Right ventricle myocardium superior (tissue), 1 donor: ENCODE data around the gene RPL22. TPM values are rescaled to one million over a fixed set of nuclear protein-coding genes. Genes with fewer than 3 reads are reported as not detected.

Source experiments
- ATAC-seq: fragments of 200-7000 bp; cut with Tn5 transposase; one replicate; pipeline ENCODE4 v1.9.1; 2020; ENCODE audit warnings: mild to moderate bottlenecking; ENCODE audit not compliant: poor library complexity
- DNase-seq: peaks from one replicate; pipeline ENCODE4 v3.0.0-alpha.2; 2020
- intact Hi-C: fragments of 100-400 bp; cut with DNase I; formaldehyde crosslinking; loops from one replicate; pipeline ENCODE4 v1.11.2; 2022
- total RNA-seq: library from RNA; stranded (reverse); fragmentation: NEBNext Ultra II Directional; extraction: Animal tissue kit (Norgen Biotek cat#: 25700); gene quantifications from one replicate; pipeline ENCODE4 v1.2.1, GENCODE V29; 2021
- donor health status: DM: no; HTN: yes; CAD: no; lungs with severe emphysema.

The RPL22 gene
- total RNA-seq, 1 donor from 2014 or later, result 234 TPM

DNA sequence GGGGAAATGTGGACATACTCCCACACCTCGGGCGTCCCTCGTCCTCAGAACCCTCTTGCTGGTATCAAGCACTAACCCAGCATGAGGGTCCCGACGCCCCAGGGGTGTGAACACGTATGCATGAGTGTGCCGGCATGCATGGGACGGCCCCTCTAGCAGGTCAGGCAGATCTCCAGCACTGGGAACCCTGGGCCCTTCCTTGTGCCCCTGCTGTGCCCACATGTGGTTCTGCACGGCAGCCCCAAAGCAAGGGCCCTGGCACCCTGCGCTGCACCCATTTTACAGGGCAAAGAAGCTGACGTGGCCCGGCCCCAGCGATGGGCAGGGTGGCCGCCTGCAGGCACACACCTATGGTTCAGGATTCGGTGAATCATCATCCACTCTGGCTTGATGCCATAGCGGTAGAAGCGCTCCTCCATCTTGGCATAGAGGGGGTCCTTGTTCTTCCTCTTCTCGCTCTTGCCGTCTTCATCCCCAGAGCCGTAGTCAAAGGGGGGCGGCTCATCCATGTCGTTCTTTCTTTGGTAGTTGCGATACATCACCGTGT, 53.5 kb downstream of the RPL22 start:
- DNase-seq (no peak), ATAC-seq (no peak)
- intact Hi-C loops, result no loop called here

DNA sequence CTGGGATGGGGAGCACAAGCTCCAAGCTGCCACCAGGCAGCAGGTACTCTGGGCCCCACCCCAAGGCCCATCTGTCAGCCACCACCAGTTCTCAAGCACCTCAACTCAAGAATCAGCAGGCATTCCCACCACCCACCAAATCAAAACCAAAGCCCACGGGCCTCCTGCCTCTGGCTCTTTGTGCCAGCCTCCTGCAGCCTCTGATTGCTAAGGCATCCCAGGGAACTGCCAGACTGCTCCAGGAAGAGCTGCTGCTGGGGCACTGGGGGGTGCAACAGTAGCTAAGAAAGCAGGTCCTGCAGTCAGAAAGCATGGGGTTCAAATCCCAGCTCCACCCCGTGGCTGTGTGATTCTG, 54.0 kb downstream of the RPL22 start:
- intact Hi-C loops, result no loop called here
- ATAC-seq (no peak), DNase-seq (no peak)

DNA sequence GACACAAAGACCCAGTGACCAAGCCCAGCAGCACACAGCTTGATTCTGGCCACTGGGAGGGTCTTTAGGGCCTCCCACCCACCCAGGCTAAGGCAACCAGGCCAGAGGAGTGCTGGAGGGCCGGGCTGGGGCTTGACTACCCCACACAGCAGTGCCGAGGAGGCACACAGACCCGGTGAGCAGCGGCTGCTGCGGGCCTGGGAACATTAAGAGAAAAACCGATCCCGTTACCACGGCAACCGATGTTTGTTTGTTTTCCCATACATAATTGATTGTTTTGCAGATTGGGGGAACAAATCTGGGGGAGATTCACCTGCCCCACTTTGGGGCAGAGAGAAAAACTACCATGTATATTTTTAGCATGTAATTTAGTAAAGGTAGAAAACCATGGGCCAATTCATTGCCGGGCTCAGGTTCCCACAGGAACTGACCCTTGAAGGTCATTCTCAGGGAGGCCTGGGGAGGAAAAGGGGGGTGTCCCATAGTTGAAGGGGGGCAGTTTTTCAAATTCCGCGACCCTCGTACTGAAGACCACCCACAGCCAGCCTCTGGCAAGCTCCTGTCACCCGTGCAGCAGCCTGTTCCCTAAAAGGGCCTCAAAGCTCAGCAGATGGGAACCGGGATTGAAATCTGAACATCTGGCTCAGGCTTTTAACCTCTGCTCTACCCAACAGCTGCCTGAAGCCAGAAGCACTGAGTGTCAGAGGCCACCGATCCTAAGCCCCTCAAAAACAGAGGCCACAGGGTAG, 54.6 kb downstream of the RPL22 start:
- ATAC-seq, result no peak
- intact Hi-C loops, result no loop called here
- DNase-seq, result no peak

DNA sequence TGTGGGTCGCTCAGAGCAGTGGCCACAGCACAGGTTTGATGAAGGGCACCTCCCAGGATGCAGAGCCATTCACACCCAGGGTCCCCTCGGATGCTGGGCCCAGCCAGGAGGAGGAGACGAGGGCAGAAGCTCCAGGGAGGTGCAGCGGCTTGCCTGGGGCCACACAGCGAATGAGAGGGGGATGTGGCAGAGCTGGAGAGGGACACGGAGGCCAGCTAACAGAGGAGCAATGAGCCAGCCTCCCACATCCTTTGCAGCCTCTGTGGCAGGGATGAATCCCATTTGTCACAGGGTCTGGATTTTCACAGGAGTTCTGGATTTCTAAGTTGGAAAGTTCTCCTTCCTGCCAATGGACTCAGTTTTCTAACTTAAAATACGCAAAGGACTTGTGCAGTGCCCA, 55.2 kb downstream of the RPL22 start:
- intact Hi-C loops, result no loop called here
- no peak for DNase-seq
- no peak for ATAC-seq

DNA sequence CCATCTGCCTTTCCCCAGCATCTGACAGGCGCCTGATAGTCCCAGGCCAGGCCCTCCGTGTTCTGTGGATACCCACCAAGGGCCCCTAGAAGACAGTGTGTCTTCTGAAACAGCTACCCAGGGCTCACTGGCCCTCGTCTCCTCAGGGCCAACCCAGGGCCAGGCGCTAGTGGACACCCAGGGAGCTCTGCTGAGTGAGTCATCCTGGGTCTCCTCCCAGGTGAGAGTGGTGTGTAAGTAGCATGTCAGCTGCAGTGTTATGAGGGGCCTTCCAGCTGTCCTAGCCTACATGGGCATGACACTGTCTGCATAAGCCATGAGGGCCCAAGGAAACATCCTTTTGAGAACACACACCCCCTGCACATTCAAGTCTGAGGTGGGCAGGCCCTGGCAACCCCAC, 56.0 kb downstream of the RPL22 start:
- DNase-seq (no peak), ATAC-seq (no peak)
- intact Hi-C loops, result no loop called here

DNA sequence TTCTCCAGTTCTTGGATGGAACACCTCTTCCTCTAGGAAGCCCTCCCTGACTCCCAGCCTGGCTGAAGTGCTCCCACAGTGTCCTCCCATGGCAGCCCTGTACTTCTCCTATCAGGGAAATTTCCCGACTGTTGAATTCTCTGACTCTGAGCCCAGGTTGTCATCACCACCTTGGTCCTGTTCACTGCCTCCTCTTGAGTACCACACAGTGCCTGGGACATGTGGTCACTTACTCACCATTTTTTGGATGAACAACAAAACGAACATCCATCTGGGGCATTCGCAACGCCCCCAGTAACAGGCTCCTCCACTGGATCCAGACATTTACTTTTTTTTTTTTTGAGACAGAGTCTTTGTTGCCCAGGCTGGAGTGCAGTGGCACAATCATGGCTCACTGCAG, 56.7 kb downstream of the RPL22 start:
- intact Hi-C loops, result no loop called here
- DNase-seq, result no peak
- no peak for ATAC-seq

DNA sequence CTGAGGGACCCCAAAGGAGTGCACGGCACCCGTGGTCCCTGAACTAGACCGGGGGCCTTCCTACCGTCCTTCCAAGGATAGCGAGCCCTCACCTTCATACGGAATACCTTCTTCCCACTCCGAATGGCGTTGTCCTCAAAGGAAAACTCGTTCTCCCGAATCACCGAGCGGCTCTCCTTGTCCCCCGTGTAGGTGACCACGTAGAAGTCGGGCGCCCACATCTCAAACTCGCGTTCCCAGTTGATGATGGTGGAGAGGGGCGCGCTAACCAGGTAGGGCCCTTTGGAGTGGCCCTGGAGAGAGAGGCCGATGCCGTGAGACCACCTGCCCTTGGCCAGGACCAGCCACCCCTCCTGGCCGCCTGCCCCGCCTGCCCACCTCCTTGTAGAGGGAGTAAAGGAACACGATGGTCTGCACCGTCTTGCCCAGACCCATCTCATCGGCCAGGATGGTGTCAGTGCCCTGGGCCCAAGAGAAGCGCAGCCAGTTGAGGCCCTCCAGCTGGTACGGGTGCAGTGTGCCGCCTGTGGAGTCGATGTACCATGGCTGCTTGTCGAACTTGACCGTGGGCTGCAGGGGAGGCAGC, 57.3 kb downstream of the RPL22 start:
- DNase-seq, result no peak
- intact Hi-C loops, result no loop called here
- ATAC-seq, result no peak

DNA sequence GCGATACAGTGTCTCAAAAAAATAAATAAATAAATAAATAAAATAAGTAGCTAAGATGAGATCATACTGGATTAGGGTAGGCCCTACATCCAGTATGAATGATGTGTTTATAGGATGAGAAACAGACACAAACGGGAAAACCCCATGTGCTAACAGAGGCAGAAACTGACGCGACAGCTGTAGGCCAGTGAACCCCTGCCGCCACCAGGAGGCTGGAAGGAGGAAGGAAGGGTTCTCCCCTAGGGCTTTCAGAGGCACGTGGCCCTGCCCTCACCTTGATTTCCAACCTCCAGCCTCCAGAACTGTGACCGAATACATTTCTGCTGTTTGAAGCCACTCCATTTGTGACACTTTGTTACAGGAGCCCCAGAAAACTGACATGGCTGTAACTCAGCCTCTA, 57.8 kb downstream of the RPL22 start:
- DNase-seq (peak; percentile 25), ATAC-seq (no peak)
- intact Hi-C loops, result no loop called here

DNA sequence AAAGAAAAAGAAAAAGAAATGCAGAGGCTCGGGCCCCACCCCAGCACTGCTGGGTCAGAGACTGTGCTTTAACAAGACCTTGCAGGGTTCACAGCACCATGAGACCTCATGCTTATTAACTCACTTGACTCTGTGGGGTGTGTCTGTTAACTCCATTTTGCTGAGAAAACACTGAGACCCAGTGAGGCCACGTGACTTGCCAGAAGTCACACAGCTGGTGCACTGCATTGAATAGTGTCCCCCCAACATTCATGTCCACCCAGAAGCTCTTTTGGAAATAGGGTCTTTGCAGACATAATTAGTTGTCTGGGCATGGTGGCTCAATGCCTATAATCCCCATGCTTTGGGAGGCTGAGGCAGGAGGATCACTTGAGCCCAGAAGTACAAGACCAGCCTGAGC, 59.0 kb downstream of the RPL22 start:
- no peak for ATAC-seq
- peak; percentile 14 for DNase-seq
- intact Hi-C loops, result no loop called here

DNA sequence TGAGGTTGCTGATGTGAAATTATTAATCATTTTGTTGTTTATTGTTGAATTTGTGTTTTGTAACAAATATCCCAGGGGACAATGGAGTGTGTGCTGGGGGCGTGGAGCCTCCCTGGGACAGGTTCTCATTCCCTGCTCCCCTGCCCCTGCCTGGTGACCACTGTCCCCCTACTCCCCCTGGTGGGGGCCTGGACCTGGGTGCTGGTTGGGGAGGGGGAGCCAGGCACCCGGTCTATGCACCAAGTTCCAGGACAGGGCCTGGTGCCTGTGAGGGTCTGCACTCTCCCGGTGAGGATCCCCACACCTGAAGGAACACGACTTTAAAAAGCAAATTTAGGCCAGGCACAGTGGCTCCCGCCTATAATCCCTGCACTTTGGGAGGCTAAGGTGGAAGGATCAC, 61.6 kb downstream of the RPL22 start:
- peak; percentile 19 for DNase-seq
- intact Hi-C loops, result no loop called here
- ATAC-seq, result no peak

DNA sequence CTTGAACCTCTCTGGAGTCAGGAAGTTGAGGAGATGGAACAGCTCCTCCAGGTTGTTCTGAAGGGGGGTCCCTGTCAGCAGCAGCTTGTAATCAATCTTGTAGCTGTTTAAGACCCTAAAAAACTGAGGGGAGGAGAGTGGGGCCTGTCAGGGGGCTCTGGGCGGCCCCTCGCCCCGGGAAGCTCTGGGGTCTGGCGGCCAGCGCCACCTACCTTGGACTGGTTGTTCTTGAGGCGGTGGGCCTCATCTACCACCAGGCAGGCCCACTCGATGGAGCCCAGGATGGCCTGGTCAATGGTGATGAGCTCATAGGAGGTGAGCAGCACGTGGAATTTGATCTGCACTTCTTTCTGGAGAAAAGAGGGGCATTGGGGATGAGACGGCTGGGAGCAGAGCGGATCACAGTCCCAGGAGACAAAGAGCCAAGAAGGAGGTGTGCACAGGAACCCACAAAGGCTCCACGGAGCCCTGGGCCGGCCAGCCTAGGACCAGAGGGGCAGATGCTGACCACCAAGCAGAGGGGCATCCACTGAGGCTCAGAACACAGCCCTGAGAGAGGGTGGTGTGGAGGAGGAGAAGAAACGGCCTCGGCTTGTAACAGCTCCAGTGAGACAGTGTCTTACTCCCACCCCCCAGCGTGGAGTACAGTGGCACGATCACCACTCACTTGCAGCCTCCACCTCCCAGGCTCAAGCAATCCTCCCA, 62.7 kb downstream of the RPL22 start:
- intact Hi-C loops, result no loop called here
- DNase-seq, result peak; percentile 28
- ATAC-seq, result no peak

Other genes with a start within 250 kb of the RPL22 start
- 4.3 TPM for gene NPHP4, start 207.2 kb downstream of the RPL22 start, total RNA-seq
- 21.2 TPM for gene KCNAB2, start 153.7 kb downstream of the RPL22 start, total RNA-seq
- not detected for gene CHD5, start 19.3 kb downstream of the RPL22 start, total RNA-seq
- gene RNF207, start 6.5 kb upstream of the RPL22 start, total RNA-seq, result 70.1 TPM
- gene ICMT, start 36.4 kb upstream of the RPL22 start, total RNA-seq, result 48.8 TPM
- gene HES3, start 44.6 kb upstream of the RPL22 start, total RNA-seq, result not detected
- gene GPR153, start 61.5 kb upstream of the RPL22 start, total RNA-seq, result 12.5 TPM
- gene ACOT7, start 194.2 kb upstream of the RPL22 start, total RNA-seq, result 8.5 TPM
- gene HES2, start 220.3 kb upstream of the RPL22 start, total RNA-seq, result not detected
- gene ESPN, start 225.2 kb upstream of the RPL22 start, total RNA-seq, result 0.56 TPM